A673 (cell line): ENCODE results near the gene TTC28.

Source experiments
- CTCF ChIP-seq: fragments of 300-800, 200-600 bp; sonication (generic); conservative IDR thresholded peaks from 2 replicates; pipeline ENCODE4 v1.5.1; 2017; ENCODE audit warnings: low read depth, mild to moderate bottlenecking, antibody characterized with exemption, low read length, moderate library complexity, mixed read lengths
- EZH2 ChIP-seq: fragments of 200-600 bp; sonication (generic); IDR thresholded peaks from 2 replicates; pipeline ENCODE4 v1.6.1; 2017; ENCODE audit warnings: borderline replicate concordance, low read depth, mild to moderate bottlenecking, mixed read lengths, antibody characterized with exemption, low read length; ENCODE audit not compliant: poor library complexity, severe bottlenecking

GRCh38 chr22:28015046-28015425 lies 664.6 kb downstream of the TTC28 start:
- TF ChIP-seq CTCF (no peak), EZH2 (no peak)
